OCI-LY1 (cell line): ENCODE measurements around the gene PHF2.

Experiments
- H2AFZ ChIP-seq: fragments of 200-600 bp; sonication (generic), shearing (Covaris generic); 2 replicates; pipeline ENCODE4 v1.6.0; 2014; ENCODE audit warnings: antibody characterized with exemption, mild to moderate bottlenecking, low read length
- H3F3A ChIP-seq: fragments of 200-600 bp; sonication (generic), shearing (Covaris generic); 2 replicates; pipeline ENCODE4 v1.6.0; 2014; ENCODE audit warnings: mild to moderate bottlenecking, antibody characterized with exemption, low read length, moderate library complexity; ENCODE audit not compliant: insufficient read depth
- H3K27ac ChIP-seq: fragments of 200-600 bp; sonication (generic); 2 replicates; pipeline ENCODE4 v1.5.1; 2014; ENCODE audit warnings: low read length, mixed run types, mild to moderate bottlenecking, low read depth; ENCODE audit not compliant: poor library complexity, severe bottlenecking
- H3K27me3 ChIP-seq: fragments of 200-600 bp; sonication (generic); 2 replicates; pipeline ENCODE4 v1.6.0; 2014; ENCODE audit warnings: antibody characterized with exemption, mild to moderate bottlenecking, low read length, moderate library complexity; ENCODE audit not compliant: insufficient read depth
- H3K36me3 ChIP-seq: fragments of 200-600 bp; sonication (generic); 2 replicates; pipeline ENCODE4 v1.6.1; 2014; ENCODE audit warnings: mild to moderate bottlenecking, antibody characterized with exemption, low read length, moderate library complexity, mixed read lengths; ENCODE audit not compliant: insufficient read depth
- H3K4me1 ChIP-seq: fragments of 200-600 bp; sonication (generic); 2 replicates; pipeline ENCODE4 v1.5.1; 2014; ENCODE audit warnings: mild to moderate bottlenecking, low read length, moderate library complexity; ENCODE audit not compliant: insufficient read depth, severe bottlenecking
- H3K4me2 ChIP-seq: fragments of 200-600 bp; sonication (generic), shearing (Covaris generic); 2 replicates; pipeline ENCODE4 v1.6.1; 2014; ENCODE audit warnings: low read length
- H3K4me3 ChIP-seq: fragments of 200-600 bp; sonication (generic); 2 replicates; pipeline ENCODE4 v1.5.1; 2014; ENCODE audit warnings: low read length, low read depth, mild to moderate bottlenecking, mixed read lengths; ENCODE audit not compliant: poor library complexity, severe bottlenecking
- H3K79me2 ChIP-seq: fragments of 200-600 bp; shearing (Covaris generic); 2 replicates; pipeline ENCODE4 v1.6.1; 2016; ENCODE audit warnings: mixed run types, low read length, mixed read lengths; ENCODE audit not compliant: insufficient read depth
- H3K9ac ChIP-seq: fragments of 200-600 bp; sonication (generic), shearing (Covaris generic); 2 replicates; pipeline ENCODE4 v1.6.1; 2014; ENCODE audit warnings: mild to moderate bottlenecking, low read length, mixed read lengths
- H3K9me2 ChIP-seq: fragments of 200-600 bp; sonication (generic), shearing (Covaris generic); 2 replicates; pipeline ENCODE4 v1.6.1; 2014; ENCODE audit warnings: low read depth, mild to moderate bottlenecking, low read length, mixed read lengths
- H3K9me3 ChIP-seq: fragments of 200-600 bp; shearing (Covaris generic); 2 replicates; pipeline ENCODE4 v1.6.1; 2014; ENCODE audit warnings: low read length, mixed read lengths
- H4K20me1 ChIP-seq: fragments of 200-600 bp; sonication (generic), shearing (Covaris generic); 2 replicates; pipeline ENCODE4 v1.6.0; 2016; ENCODE audit warnings: mild to moderate bottlenecking, low read length; ENCODE audit not compliant: insufficient read depth
- EZH2 ChIP-seq: fragments of 200-600 bp; sonication (generic), shearing (Covaris generic); IDR thresholded peaks from 2 replicates; pipeline ENCODE4 v1.8.0; 2017; ENCODE audit warnings: borderline replicate concordance, mixed run types, mild to moderate bottlenecking, antibody characterized with exemption, low read length, moderate library complexity, mixed read lengths
- TF ChIP-seq, protein P1 (sequence below): fragments of 200-600 bp; sonication (generic), shearing (Covaris generic); IDR thresholded peaks from 2 replicates; pipeline ENCODE4 v1.5.1; 2017; ENCODE audit warnings: mild to moderate bottlenecking, antibody characterized with exemption, low read length, moderate library complexity, mixed read lengths

The PHF2 gene

DNA sequence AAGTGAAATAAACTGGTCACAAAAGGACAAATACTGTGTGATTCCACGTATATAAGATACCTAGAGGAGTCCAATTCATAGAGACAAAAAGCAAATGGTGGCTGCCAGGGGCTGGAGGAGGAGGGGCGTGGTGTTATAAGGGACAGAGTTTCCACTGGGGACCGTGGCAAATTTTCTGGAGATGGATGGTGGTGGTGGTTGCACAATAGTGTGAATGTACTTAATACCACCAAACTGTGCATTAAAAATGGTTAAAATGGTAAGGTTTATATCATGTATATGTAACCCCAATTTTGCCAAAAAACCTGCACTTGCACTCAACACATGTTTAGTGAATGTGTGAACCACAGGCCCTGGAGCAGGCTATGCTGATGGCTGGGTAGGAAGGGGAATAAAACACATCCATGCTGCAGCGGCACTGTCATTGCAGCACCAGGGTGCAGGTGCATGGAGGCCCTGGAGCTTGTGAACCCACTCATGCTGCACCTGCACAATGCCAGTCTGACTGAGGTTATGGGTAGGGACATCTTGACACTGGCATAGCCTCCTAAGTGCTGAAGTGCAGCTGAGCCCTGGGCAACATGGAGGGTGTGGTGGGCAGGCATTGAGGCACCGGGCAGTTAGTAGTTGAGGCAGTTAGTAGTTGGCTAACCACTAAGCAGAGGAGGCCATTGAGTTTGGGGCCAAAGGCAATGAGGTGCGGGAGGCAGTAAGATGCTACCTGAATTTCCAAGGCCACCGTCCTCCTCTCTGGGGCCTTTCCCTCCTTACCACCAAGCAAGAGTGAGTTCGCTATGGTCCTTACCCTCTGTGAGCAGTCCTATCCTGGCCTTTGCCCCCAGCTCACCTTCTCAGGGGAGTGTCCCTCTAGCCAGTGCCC lies 3.5 kb upstream of the PHF2 start:
- Histone ChIP-seq H3K4me3 (no peak overlapping the region), H3K4me1 (peaks cover 20% of the 10 kb centered on the region), H2AFZ (no peak overlapping the region), H3K27ac (no peak overlapping the region), H3K9me2 (no peaks in the 10 kb centered on the region), H4K20me1 (no peaks in the 10 kb centered on the region), H3K36me3 (peaks cover 7% of the 10 kb centered on the region; the same call in 1 of the 2 replicates), H3K79me2 (no peaks in the 10 kb centered on the region), H3K9me3 (0 out of 2 replicates have a peak, but pooled peaks cover 4% of the 10 kb centered on the region), H3F3A (no peaks in the 10 kb centered on the region), H3K27me3 (no peaks in the 10 kb centered on the region; the same call in 1 of the 2 replicates), H3K9ac (no peak overlapping the region), H3K4me2 (no peak overlapping the region)
- TF ChIP-seq, protein P1, sequence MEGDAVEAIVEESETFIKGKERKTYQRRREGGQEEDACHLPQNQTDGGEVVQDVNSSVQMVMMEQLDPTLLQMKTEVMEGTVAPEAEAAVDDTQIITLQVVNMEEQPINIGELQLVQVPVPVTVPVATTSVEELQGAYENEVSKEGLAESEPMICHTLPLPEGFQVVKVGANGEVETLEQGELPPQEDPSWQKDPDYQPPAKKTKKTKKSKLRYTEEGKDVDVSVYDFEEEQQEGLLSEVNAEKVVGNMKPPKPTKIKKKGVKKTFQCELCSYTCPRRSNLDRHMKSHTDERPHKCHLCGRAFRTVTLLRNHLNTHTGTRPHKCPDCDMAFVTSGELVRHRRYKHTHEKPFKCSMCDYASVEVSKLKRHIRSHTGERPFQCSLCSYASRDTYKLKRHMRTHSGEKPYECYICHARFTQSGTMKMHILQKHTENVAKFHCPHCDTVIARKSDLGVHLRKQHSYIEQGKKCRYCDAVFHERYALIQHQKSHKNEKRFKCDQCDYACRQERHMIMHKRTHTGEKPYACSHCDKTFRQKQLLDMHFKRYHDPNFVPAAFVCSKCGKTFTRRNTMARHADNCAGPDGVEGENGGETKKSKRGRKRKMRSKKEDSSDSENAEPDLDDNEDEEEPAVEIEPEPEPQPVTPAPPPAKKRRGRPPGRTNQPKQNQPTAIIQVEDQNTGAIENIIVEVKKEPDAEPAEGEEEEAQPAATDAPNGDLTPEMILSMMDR = no peak
- TF ChIP-seq EZH2 = no peak

DNA sequence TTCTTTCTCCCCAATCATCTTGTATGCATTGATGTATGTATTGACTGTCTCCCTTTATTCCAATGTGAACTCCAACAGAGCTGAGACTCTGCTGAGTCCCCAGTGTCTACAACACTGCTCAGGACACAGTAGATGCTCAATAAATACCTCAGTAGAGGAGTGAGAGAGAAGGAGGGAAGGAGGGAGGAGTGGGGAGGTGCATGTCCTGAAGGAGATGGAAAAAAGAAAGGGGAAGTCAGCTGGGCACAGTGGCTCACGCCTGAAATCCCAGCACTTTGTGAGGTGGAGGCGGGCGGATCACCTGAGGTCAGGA lies 2.9 kb upstream of the PHF2 start:
- Histone ChIP-seq H3K9ac (no peak overlapping the region), H3K79me2 (no peaks in the 10 kb centered on the region), H3F3A (no peaks in the 10 kb centered on the region), H3K9me3 (0 out of 2 replicates have a peak, but pooled peaks cover 4% of the 10 kb centered on the region), H3K4me3 (no peak overlapping the region), H3K4me1 (peaks cover 21% of the 10 kb centered on the region), H3K27me3 (peaks cover 2% of the 10 kb centered on the region; the same call in 1 of the 2 replicates), H3K4me2 (no peak overlapping the region), H3K36me3 (peaks cover 7% of the 10 kb centered on the region; the same call in 1 of the 2 replicates), H3K27ac (no peak overlapping the region), H4K20me1 (no peaks in the 10 kb centered on the region), H2AFZ (no peak overlapping the region), H3K9me2 (no peaks in the 10 kb centered on the region)
- TF ChIP-seq, protein P1 = no peak
- no peak for TF ChIP-seq EZH2

DNA sequence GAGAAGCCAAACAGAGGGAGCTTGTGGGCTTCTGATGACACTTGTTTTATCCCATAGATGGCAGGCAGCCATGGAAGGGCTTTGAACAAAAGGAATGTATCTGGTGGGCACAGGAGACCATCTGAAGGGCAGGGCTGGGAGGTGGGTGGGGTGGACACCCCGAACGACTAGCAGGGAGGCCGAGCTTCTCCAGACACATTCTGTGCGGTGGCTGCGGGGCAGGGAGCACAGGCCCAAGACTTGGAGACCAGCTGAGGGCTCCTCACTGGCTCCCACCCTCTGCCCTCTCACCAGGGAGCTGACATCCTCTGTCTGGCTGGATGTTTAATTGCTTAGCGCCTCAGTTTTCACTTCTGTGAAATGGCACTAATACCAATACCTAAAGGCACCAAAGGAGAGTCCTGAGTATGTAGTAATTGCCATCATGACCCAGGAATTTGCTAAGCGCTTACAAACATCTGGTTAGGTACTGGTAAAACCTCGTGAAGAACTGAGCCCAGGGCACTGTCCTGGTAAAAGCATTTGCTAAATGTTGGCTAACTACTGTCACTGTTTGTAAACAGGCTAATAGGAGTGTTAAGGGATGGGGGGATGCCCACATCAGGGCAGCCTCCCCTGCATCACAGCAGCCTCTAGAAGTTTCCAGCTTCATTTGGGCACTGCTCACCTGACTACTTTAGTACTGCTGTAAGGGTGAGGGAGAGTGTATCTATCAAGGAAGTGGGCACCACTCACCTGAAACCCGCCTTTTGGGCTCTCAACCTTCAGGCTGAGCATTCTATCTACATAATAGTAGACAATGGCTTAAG lies 2.1 kb upstream of the PHF2 start:
- H3K9ac ChIP-seq = no peak overlapping the region

More for the DNA sequence above, 2.1 kb upstream of the PHF2 start:
- Histone ChIP-seq H3F3A (no peaks in the 10 kb centered on the region), H3K79me2 (no peaks in the 10 kb centered on the region), H3K27me3 (peaks cover 4% of the 10 kb centered on the region; the same call in 1 of the 2 replicates), H4K20me1 (no peaks in the 10 kb centered on the region), H3K36me3 (peaks cover 7% of the 10 kb centered on the region; the same call in 1 of the 2 replicates), H3K9me3 (0 out of 2 replicates have a peak, but pooled peaks cover 4% of the 10 kb centered on the region), H3K4me2 (no peak overlapping the region), H3K4me1 (peaks cover 21% of the 10 kb centered on the region), H3K4me3 (no peak overlapping the region), H3K27ac (no peak overlapping the region), H2AFZ (no peak overlapping the region), H3K9me2 (no peaks in the 10 kb centered on the region)
- no peak for TF ChIP-seq EZH2
- TF ChIP-seq, protein P1 = no peak
